ENCODE data around the gene NLGN1.
"Not testable (repeated sequence)": the region's sequence is repeated elsewhere in the genome, so short reads cannot be mapped to it uniquely, and the experiment has no call there.

Gene NLGN1

GRCh38 chr3:173397161-173398110, at the start of gene NLGN1:
Gene NLGN1 (plus strand): TSS chr3:173397744.
- peak; percentile 57 for DNase-seq (ENCODE audit: low spot score)
- no peak for FAIRE-seq

GRCh38 chr3:173351886-173352285, 45.7 kb upstream of the NLGN1 start:
- DNase-seq (ENCODE audit: low spot score), result no peak
- no peak for FAIRE-seq

GRCh38 chr3:173353137-173353536, 44.4 kb upstream of the NLGN1 start:
- DNase-seq (ENCODE audit: low spot score); FAIRE-seq: not testable (repeated sequence)

GRCh38 chr3:173354124-173354523, 43.4 kb upstream of the NLGN1 start:
- no peak for DNase-seq (ENCODE audit: low spot score)
- FAIRE-seq, result no peak

- FAIRE-seq, result no peak
- peak; percentile 29 for DNase-seq (ENCODE audit: low spot score)
Measured at GRCh38 chr3:173371848-173372487, 25.6 kb upstream of the NLGN1 start.

GRCh38 chr3:173380681-173381080, 16.9 kb upstream of the NLGN1 start:
- DNase-seq (ENCODE audit: low spot score), result no peak
- no peak for FAIRE-seq

GRCh38 chr3:173381936-173382335, 15.6 kb upstream of the NLGN1 start:
- FAIRE-seq; DNase-seq (ENCODE audit: low spot score): not testable (repeated sequence)

- FAIRE-seq, result no peak
- peak; percentile 41 for DNase-seq (ENCODE audit: low spot score)
Measured at GRCh38 chr3:173395073-173395411, 2.5 kb upstream of the NLGN1 start.

GRCh38 chr3:173395412-173396181, 1.9 kb upstream of the NLGN1 start:
- DNase-seq (ENCODE audit: low spot score), result peak; percentile 81
- no peak for FAIRE-seq

- FAIRE-seq (no peak), DNase-seq (ENCODE audit: low spot score) (peak; percentile 6)
Measured at GRCh38 chr3:173396191-173397041, 1.1 kb upstream of the NLGN1 start.

GRCh38 chr3:173398111-173398479, 551 bp downstream of the NLGN1 start:
- peak; percentile 2 for DNase-seq (ENCODE audit: low spot score)
- no peak for FAIRE-seq

- FAIRE-seq (no peak), DNase-seq (ENCODE audit: low spot score) (no peak)
Measured at GRCh38 chr3:173399044-173399443, 1.5 kb downstream of the NLGN1 start.

GRCh38 chr3:173401369-173401768, 3.8 kb downstream of the NLGN1 start:
- DNase-seq (ENCODE audit: low spot score) (no peak), FAIRE-seq (no peak)

GRCh38 chr3:173402656-173403055, 5.1 kb downstream of the NLGN1 start:
- no peak for FAIRE-seq

GRCh38 chr3:173403376-173403775, 5.8 kb downstream of the NLGN1 start:
- DNase-seq (ENCODE audit: low spot score), result no peak
- FAIRE-seq, result no peak

More at GRCh38 chr3:173402656-173403055, 5.1 kb downstream of the NLGN1 start:
- no peak for DNase-seq (ENCODE audit: low spot score)

- no peak for DNase-seq (ENCODE audit: low spot score)
- no peak for FAIRE-seq
Measured at GRCh38 chr3:173404156-173404555, 6.6 kb downstream of the NLGN1 start.

- FAIRE-seq, result no peak
- no peak for DNase-seq (ENCODE audit: low spot score)
Measured at GRCh38 chr3:173410436-173410835, 12.9 kb downstream of the NLGN1 start.

- FAIRE-seq, result no peak
- DNase-seq (ENCODE audit: low spot score), result no peak
Measured at GRCh38 chr3:173410849-173411248, 13.3 kb downstream of the NLGN1 start.

- FAIRE-seq (no peak), DNase-seq (ENCODE audit: low spot score) (peak; percentile 6)
Measured at GRCh38 chr3:173411375-173411973, 13.9 kb downstream of the NLGN1 start.

- FAIRE-seq (no peak), DNase-seq (ENCODE audit: low spot score) (no peak)
Measured at GRCh38 chr3:173416070-173416469, 18.5 kb downstream of the NLGN1 start.
